ENCODE data around the gene FGF3. TPM values are rescaled to one million over a fixed set of nuclear protein-coding genes. Genes with fewer than 3 reads are reported as not detected.

FGF3 gene
- total and polyA plus RNA-seq, 4 donors: not detected

- peak in 1 of 3 donors; percentile 11 for DNase-seq
- H3K9me3 ChIP-seq (ENCODE audit: control insufficient read depth in 4 of 4, insufficient read depth in 3 of 4, low read length in 3 of 4): peaks cover 0 to 3% (median 0%) of the 10 kb centered on the region in 4 donors
- ATAC-seq (ENCODE audit: insufficient read depth, low FRiP score): no peak
- H3K9ac ChIP-seq (ENCODE audit: insufficient read depth in 1 of 2, low read length in 2 of 2): no peak overlapping the region
- 35 to 40% methylated on average over 21 of the region's 21 CpGs for WGBS, 2 donors
- H3K4me1 ChIP-seq (ENCODE audit: control insufficient read depth in 5 of 5, insufficient read depth in 5 of 5, low read length in 5 of 5): no peaks in the 10 kb centered on the region
- TF ChIP-seq CTCF (IDR thresholded peaks at IDR 0.05; ENCODE audit: control extremely low read depth, extremely low read depth): no peak
- H3K27ac ChIP-seq (ENCODE audit: low read depth in 1 of 2, low read length in 1 of 2): no peak overlapping the region
- H3K4me3 ChIP-seq: no peak overlapping the region
- H3K36me3 ChIP-seq (ENCODE audit: control insufficient read depth in 4 of 4, insufficient read depth in 4 of 4, low read length in 4 of 4): no peaks in the 10 kb centered on the region
- H3K27me3 ChIP-seq (ENCODE audit: control insufficient read depth in 3 of 3, insufficient read depth in 3 of 3, low read length in 2 of 3): peaks cover 0 to 14% (median 11%) of the 10 kb centered on the region in 3 donors
Measured at GRCh38 chr11:69832561-69833413, 13.6 kb upstream of the FGF3 start.

- Histone ChIP-seq H3K9me3 (ENCODE audit: control insufficient read depth in 4 of 4, insufficient read depth in 3 of 4, low read length in 3 of 4) (peaks cover 0 to 5% (median 0%) of the 10 kb centered on the region in 4 donors), H3K27ac (ENCODE audit: low read depth in 1 of 2, low read length in 1 of 2) (no peak overlapping the region), H3K4me1 (ENCODE audit: control insufficient read depth in 5 of 5, insufficient read depth in 5 of 5, low read length in 5 of 5) (no peaks in the 10 kb centered on the region), H3K27me3 (ENCODE audit: control insufficient read depth in 3 of 3, insufficient read depth in 3 of 3, low read length in 2 of 3) (peaks cover 0 to 14% (median 11%) of the 10 kb centered on the region in 3 donors), H3K36me3 (ENCODE audit: control insufficient read depth in 4 of 4, insufficient read depth in 4 of 4, low read length in 4 of 4) (no peaks in the 10 kb centered on the region), H3K4me3 (no peak overlapping the region), H3K9ac (ENCODE audit: insufficient read depth in 1 of 2, low read length in 2 of 2) (no peak overlapping the region)
- 61 to 79% methylated on average over 2 of the region's 2 CpGs for WGBS, 2 donors
- DNase-seq (no peak), ATAC-seq (ENCODE audit: insufficient read depth, low FRiP score) (no peak)
- no peak for TF ChIP-seq CTCF (IDR thresholded peaks at IDR 0.05; ENCODE audit: control extremely low read depth, extremely low read depth)
Measured at GRCh38 chr11:69831985-69832384, 12.8 kb upstream of the FGF3 start.

DNA sequence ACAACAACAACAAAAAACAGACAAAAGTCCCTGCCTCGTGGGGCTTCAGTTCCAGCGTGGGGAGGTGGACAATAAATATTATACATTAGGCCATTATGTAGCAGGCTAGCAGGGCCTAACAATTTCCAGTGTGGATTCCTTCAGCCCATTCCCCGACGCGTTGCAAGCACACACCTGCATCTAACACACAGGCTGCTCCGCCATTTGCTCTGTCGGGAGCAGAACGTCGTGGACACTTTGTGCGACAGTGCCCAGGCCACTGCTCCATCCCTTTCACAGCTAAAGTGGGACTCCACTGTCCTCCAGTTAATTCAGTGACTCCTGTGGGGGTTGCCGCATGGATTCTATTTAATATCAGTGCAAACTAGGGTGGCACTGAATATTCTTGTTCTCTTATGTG is 10.9 kb upstream of the FGF3 start:
- H3K9me3 ChIP-seq (ENCODE audit: control insufficient read depth in 4 of 4, insufficient read depth in 3 of 4, low read length in 3 of 4): peaks cover 0 to 10% (median 0%) of the 10 kb centered on the region in 4 donors
- peaks cover 0 to 19% (median 11%) of the 10 kb centered on the region in 3 donors for H3K27me3 ChIP-seq (ENCODE audit: control insufficient read depth in 3 of 3, insufficient read depth in 3 of 3, low read length in 2 of 3)
- H3K4me1 ChIP-seq (ENCODE audit: control insufficient read depth in 5 of 5, insufficient read depth in 5 of 5, low read length in 5 of 5): no peaks in the 10 kb centered on the region
- ATAC-seq (ENCODE audit: insufficient read depth, low FRiP score) (no peak), DNase-seq (no peak)
- no peak overlapping the region for H3K4me3 ChIP-seq
- H3K9ac ChIP-seq (ENCODE audit: insufficient read depth in 1 of 2, low read length in 2 of 2): no peak overlapping the region
- no peak for TF ChIP-seq CTCF (IDR thresholded peaks at IDR 0.05; ENCODE audit: control extremely low read depth, extremely low read depth)
- H3K27ac ChIP-seq (ENCODE audit: low read depth in 1 of 2, low read length in 1 of 2): no peak overlapping the region
- no peaks in the 10 kb centered on the region for H3K36me3 ChIP-seq (ENCODE audit: control insufficient read depth in 4 of 4, insufficient read depth in 4 of 4, low read length in 4 of 4)
- 90 to 93% methylated on average over 11 of the region's 11 CpGs for WGBS, 2 donors
